BJ (cell line): ENCODE measurements around the gene GLCCI1. TPM values are rescaled to one million over a fixed set of nuclear protein-coding genes. Genes with fewer than 3 reads are reported as not detected.

Experiments used
- CTCF ChIA-PET: fragments of 350-600 bp; formaldehyde crosslinking; extraction: SDS; loops from one replicate; lab custom pipeline; 2021; ENCODE audit warnings: antibody characterized with exemption, inconsistent platforms; lab: Yijun Ruan, JAX
- POLR2A ChIA-PET: fragments of 300-600 bp; sonication (Branson Sonifier 250); formaldehyde crosslinking; extraction: SDS; loops from one replicate; lab custom pipeline; 2021; ENCODE audit warnings: antibody characterized with exemption; lab: Charles Lee
- DNase-seq: peaks from one replicate; pipeline ENCODE4 v3.0.0-alpha.2; 2011; ENCODE audit warnings: low read depth
- H3K27me3 ChIP-seq: 2 replicates; pipeline ENCODE4 v1.6.0; 2011; ENCODE audit warnings: low read length; ENCODE audit not compliant: control insufficient read depth, insufficient read depth
- H3K36me3 ChIP-seq: 2 replicates; pipeline ENCODE4 v1.5.1; 2011; ENCODE audit warnings: low read length; ENCODE audit not compliant: control insufficient read depth, insufficient read depth
- H3K4me3 ChIP-seq: 2 replicates; pipeline ENCODE4 v1.5.1; 2011; ENCODE audit warnings: low read depth, mild to moderate bottlenecking, control low read depth, low read length
- polyA plus RNA-seq: library from polyadenylated mRNA; depleted of rRNA; stranded (reverse); fragments of >200 nt; gene quantifications from 2 replicates; pipeline ENCODE4 v1.2.3, GENCODE V29; 2011
- TF ChIP-seq, protein P1 (sequence below): IDR thresholded peaks from 2 replicates; pipeline ENCODE4 v1.5.1; 2011; ENCODE audit warnings: low read depth, mild to moderate bottlenecking, control low read depth, inconsistent platforms, low read length, moderate library complexity; ENCODE audit not compliant: insufficient read depth

GLCCI1 gene
- polyA plus RNA-seq, 1 experiment, result 11.2 TPM

DNA sequence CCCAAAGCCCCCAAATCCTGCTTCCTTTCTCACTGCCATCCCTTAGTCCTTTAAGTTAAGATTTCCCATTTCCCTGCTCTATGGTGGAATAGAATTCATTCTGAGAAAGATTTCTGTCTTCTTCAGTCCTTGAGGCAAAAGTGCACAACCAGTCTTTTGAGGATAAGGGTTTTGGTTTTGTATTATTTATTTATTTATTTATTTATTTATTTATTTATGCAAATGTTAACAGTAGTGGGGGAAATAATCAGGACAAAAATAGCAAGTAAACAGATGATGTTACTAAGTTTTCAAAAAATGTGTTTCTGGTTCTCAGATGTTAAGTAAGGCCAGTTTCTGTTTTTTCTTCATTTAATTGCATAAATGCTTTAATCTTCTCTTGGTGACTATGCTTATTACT is 84.2 kb downstream of the GLCCI1 start:
- POLR2A ChIA-PET, result no interaction called here
- Histone ChIP-seq H3K4me3 (no peak overlapping the region), H3K27me3 (no peaks in the 10 kb centered on the region), H3K36me3 (no peaks in the 10 kb centered on the region)
- CTCF ChIA-PET, result no interaction called here
- DNase-seq, result no peak
- TF ChIP-seq, protein P1, sequence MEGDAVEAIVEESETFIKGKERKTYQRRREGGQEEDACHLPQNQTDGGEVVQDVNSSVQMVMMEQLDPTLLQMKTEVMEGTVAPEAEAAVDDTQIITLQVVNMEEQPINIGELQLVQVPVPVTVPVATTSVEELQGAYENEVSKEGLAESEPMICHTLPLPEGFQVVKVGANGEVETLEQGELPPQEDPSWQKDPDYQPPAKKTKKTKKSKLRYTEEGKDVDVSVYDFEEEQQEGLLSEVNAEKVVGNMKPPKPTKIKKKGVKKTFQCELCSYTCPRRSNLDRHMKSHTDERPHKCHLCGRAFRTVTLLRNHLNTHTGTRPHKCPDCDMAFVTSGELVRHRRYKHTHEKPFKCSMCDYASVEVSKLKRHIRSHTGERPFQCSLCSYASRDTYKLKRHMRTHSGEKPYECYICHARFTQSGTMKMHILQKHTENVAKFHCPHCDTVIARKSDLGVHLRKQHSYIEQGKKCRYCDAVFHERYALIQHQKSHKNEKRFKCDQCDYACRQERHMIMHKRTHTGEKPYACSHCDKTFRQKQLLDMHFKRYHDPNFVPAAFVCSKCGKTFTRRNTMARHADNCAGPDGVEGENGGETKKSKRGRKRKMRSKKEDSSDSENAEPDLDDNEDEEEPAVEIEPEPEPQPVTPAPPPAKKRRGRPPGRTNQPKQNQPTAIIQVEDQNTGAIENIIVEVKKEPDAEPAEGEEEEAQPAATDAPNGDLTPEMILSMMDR, result no peak

DNA sequence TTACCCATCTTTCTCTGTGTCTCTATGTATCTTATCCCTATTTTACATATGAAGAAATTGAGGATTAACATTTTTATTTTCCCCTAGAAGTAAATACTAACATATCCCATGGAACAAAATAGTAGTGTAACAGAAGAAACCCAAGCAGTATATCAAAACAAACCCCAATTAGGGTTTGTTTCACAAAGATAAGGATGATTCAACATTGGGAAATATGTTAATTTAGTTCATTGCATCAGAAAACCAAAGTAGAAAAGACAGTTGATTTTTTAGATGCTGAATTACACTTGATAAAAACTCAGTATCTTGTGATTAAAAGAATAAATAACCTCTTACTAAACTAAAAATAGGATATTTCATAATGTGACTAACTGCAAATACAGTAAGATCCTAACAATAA is 87.8 kb downstream of the GLCCI1 start:
- CTCF ChIA-PET, result no interaction called here

DNA sequence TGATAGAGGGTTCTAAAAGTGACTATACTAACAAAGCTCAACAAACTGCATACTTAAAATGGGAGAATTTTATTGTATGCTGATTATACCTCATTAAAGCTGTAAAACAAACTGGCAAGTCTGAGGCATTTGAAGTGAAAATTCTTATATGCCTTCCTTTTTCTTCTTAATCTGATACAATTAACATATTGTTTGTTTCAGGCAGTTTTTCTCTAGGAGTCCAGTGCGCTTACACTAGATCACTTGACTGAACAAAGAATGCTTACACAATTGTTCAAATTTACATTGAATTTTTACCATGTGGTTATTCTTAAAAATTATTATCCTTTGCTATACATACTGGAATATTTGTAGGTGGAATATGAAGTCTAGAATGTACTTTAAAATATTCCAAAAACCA is 89.0 kb downstream of the GLCCI1 start:
- no peak overlapping the region for H3K4me3 ChIP-seq
- CTCF ChIA-PET, result no interaction called here
- H3K27me3 ChIP-seq, result no peaks in the 10 kb centered on the region
- DNase-seq, result no peak
- POLR2A ChIA-PET, result no interaction called here
- TF ChIP-seq, protein P1, result no peak
- no peaks in the 10 kb centered on the region for H3K36me3 ChIP-seq

More for the DNA sequence above, 87.8 kb downstream of the GLCCI1 start:
- Histone ChIP-seq H3K4me3 (no peak overlapping the region), H3K36me3 (no peaks in the 10 kb centered on the region), H3K27me3 (no peaks in the 10 kb centered on the region)
- POLR2A ChIA-PET, result interaction anchor here (0.7 kb wide), 1 partner anchor 37 kb away, joined by 3 read pairs; no protein-coding TSS in a partner anchor
- no peak for DNase-seq
- TF ChIP-seq, protein P1, result no peak

DNA sequence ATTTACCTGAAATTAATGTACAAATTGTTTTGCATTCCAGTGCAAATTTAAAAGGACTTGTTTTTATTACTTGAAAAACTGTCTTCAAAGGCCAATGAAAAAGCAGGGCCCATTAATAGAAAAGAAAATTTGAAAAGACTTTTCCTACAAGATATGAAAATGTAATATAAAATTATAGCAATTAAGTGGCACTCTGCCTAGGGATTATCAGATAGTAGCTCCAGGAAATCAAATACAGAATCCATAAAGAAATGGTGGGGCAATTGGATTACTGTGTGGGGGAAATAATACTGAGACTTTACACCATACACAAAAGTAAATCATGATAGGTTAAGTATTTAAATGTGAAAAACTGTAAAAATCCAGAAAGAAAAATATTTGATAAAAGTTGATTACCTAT is 89.7 kb downstream of the GLCCI1 start:
- TF ChIP-seq, protein P1, result no peak
- Histone ChIP-seq H3K36me3 (no peaks in the 10 kb centered on the region), H3K27me3 (no peaks in the 10 kb centered on the region), H3K4me3 (no peak overlapping the region)
- ChIA-PET CTCF (no interaction called here), POLR2A (no interaction called here)
- DNase-seq, result no peak

DNA sequence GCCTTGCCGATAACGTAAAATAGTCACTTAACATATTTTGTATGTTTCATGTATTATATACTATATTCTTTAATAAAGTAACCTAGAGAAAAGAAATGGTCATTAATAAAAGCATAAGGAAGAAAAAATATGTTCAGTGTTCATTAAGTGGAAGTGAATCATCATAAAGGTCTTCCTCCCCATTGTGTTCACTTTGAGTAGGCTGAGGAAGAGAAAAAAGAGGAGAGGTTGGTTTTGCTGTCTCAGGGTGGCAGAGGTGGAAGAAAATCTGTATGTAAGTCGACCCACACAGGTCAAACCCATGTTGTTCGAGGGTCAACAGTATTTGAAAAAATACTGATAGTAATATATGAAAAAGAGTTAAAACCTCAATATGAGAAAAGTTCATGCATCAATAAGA is 90.3 kb downstream of the GLCCI1 start:
- TF ChIP-seq, protein P1, result no peak
- no peaks in the 10 kb centered on the region for H3K27me3 ChIP-seq
- CTCF ChIA-PET, result no interaction called here

More for the DNA sequence above, 90.3 kb downstream of the GLCCI1 start:
- DNase-seq, result no peak
- Histone ChIP-seq H3K4me3 (no peak overlapping the region), H3K36me3 (no peaks in the 10 kb centered on the region)
- POLR2A ChIA-PET, result no interaction called here
